Measurements from ENCODE around the gene FABP7.
A peak's percentile ranks its signal among the peaks of the same experiment; 100 is the strongest.

Gene FABP7

GRCh38 chr6:122788663-122789181 lies 9.2 kb downstream of the FABP7 start:
- Histone ChIP-seq H3K4me1 (ENCODE audit: control insufficient read depth in 2 of 2, insufficient read depth in 1 of 2, low read depth in 1 of 2, low read length in 2 of 2) (peaks cover 8 to 18% of the 10 kb centered on the region in 2 donors), H3K9me3 (replicated peaks in 1 of 2; ENCODE audit: control insufficient read depth in 2 of 2, insufficient read depth in 1 of 2, low read depth in 1 of 2, low read length in 2 of 2) (no peaks in the 10 kb centered on the region), H3K18ac (ENCODE audit: low read length) (peak overlapping the region; percentile 31), H3K4me3 (ENCODE audit: low read length in 2 of 2) (peak overlapping the region; percentile 83 to 88), H2AFZ (ENCODE audit: low read length) (peak overlapping the region; percentile 94), H3K79me1 (ENCODE audit: low read depth, low read length) (no peaks in the 10 kb centered on the region), H4K91ac (ENCODE audit: low read depth, low read length, poor library complexity) (peak overlapping the region; percentile 59), H3K36me3 (replicated peaks in 1 of 2; ENCODE audit: control insufficient read depth in 2 of 2, insufficient read depth in 2 of 2, low read length in 2 of 2) (no peaks in the 10 kb centered on the region), H3K23ac (ENCODE audit: low read depth, low read length, poor library complexity) (peak overlapping the region; percentile 92), H2BK12ac (ENCODE audit: low read length) (peak overlapping the region; percentile 95), H3K27ac (replicated peaks; ENCODE audit: low read length) (peak overlapping the region; percentile 57), H2BK120ac (ENCODE audit: low read depth, low read length) (no peak overlapping the region), H4K8ac (ENCODE audit: low read depth, low read length) (peak overlapping the region; percentile 97), H2AK5ac (ENCODE audit: low read depth, low read length) (no peak overlapping the region), H3K27me3 (ENCODE audit: control insufficient read depth in 3 of 3, insufficient read depth in 3 of 3, low read depth in 1 of 3, low read length in 3 of 3) (no peaks in the 10 kb centered on the region), H3K4me2 (ENCODE audit: insufficient read depth, low read length, poor library complexity, severe bottlenecking) (peak overlapping the region; percentile 89), H3K4ac (ENCODE audit: low read length) (no peak overlapping the region), H2BK15ac (ENCODE audit: low read length) (no peak overlapping the region), H3K9ac (ENCODE audit: low read depth, low read length, poor library complexity) (peak overlapping the region; percentile 87), H3K14ac (ENCODE audit: low read length) (no peak overlapping the region), H2BK5ac (ENCODE audit: low read length) (peak overlapping the region; percentile 93)
- WGBS, 2 donors (ENCODE audit: extremely low coverage in 2 of 2, insufficient read length in 2 of 2, insufficient replicate concordance in 1 of 2) = no CpG with 5 or more reads among the region's 10 CpGs
- DNase-seq (ENCODE audit: low spot score) = no peak

GRCh38 chr6:122789182-122790027 lies 9.9 kb downstream of the FABP7 start, which contains the start of gene SMPDL3A:
Gene SMPDL3A, plus strand, starts transcription at chr6:122789258. Its CDS starts 89 bp downstream, at chr6:122789347.
- H3K4me2 ChIP-seq (ENCODE audit: insufficient read depth, low read length, poor library complexity, severe bottlenecking) = peak within 1 kb of the TSS; percentile 89
- no CpG with 5 or more reads among the region's 71 CpGs for WGBS, 2 donors (ENCODE audit: extremely low coverage in 2 of 2, insufficient read length in 2 of 2, insufficient replicate concordance in 1 of 2)
- H3K14ac ChIP-seq (ENCODE audit: low read length) = peak within 1 kb of the TSS; percentile 51
- no peaks in the 10 kb centered on the region for H3K27me3 ChIP-seq (ENCODE audit: control insufficient read depth in 3 of 3, insufficient read depth in 3 of 3, low read depth in 1 of 3, low read length in 3 of 3)
- no peak within 1 kb of the TSS for H2BK120ac ChIP-seq (ENCODE audit: low read depth, low read length)
- DNase-seq (ENCODE audit: low spot score) = peak; percentile 73
- peak within 1 kb of the TSS; percentile 57 for H3K27ac ChIP-seq (replicated peaks; ENCODE audit: low read length)
- peak within 1 kb of the TSS; percentile 94 for H2AFZ ChIP-seq (ENCODE audit: low read length)
- peak within 1 kb of the TSS; percentile 83 to 88 for H3K4me3 ChIP-seq (ENCODE audit: low read length in 2 of 2)
- H2BK15ac ChIP-seq (ENCODE audit: low read length) = peak within 1 kb of the TSS; percentile 84
- peak within 1 kb of the TSS; percentile 95 for H2BK12ac ChIP-seq (ENCODE audit: low read length)
- no peaks in the 10 kb centered on the region for H3K79me1 ChIP-seq (ENCODE audit: low read depth, low read length)
- H3K9ac ChIP-seq (ENCODE audit: low read depth, low read length, poor library complexity) = peak within 1 kb of the TSS; percentile 87
- peaks cover 8 to 18% of the 10 kb centered on the region in 2 donors for H3K4me1 ChIP-seq (ENCODE audit: control insufficient read depth in 2 of 2, insufficient read depth in 1 of 2, low read depth in 1 of 2, low read length in 2 of 2)
- H2BK5ac ChIP-seq (ENCODE audit: low read length) = peak within 1 kb of the TSS; percentile 93
- H3K4ac ChIP-seq (ENCODE audit: low read length) = no peak within 1 kb of the TSS
- H4K91ac ChIP-seq (ENCODE audit: low read depth, low read length, poor library complexity) = peak within 1 kb of the TSS; percentile 59
- peak within 1 kb of the TSS; percentile 92 for H3K23ac ChIP-seq (ENCODE audit: low read depth, low read length, poor library complexity)
- peak within 1 kb of the TSS; percentile 31 for H3K18ac ChIP-seq (ENCODE audit: low read length)
- H3K9me3 ChIP-seq (replicated peaks in 1 of 2; ENCODE audit: control insufficient read depth in 2 of 2, insufficient read depth in 1 of 2, low read depth in 1 of 2, low read length in 2 of 2) = no peaks in the 10 kb centered on the region
- H4K8ac ChIP-seq (ENCODE audit: low read depth, low read length) = peak within 1 kb of the TSS; percentile 97
- no peaks in the 10 kb centered on the region for H3K36me3 ChIP-seq (replicated peaks in 1 of 2; ENCODE audit: control insufficient read depth in 2 of 2, insufficient read depth in 2 of 2, low read length in 2 of 2)
- no peak within 1 kb of the TSS for H2AK5ac ChIP-seq (ENCODE audit: low read depth, low read length)

GRCh38 chr6:122790028-122790422 lies 10.5 kb downstream of the FABP7 start:
- peak overlapping the region; percentile 57 for H3K27ac ChIP-seq (replicated peaks; ENCODE audit: low read length)
- peak overlapping the region; percentile 89 for H3K4me2 ChIP-seq (ENCODE audit: insufficient read depth, low read length, poor library complexity, severe bottlenecking)
- H3K18ac ChIP-seq (ENCODE audit: low read length) = peak overlapping the region; percentile 31
- peaks cover 8 to 18% of the 10 kb centered on the region in 2 donors for H3K4me1 ChIP-seq (ENCODE audit: control insufficient read depth in 2 of 2, insufficient read depth in 1 of 2, low read depth in 1 of 2, low read length in 2 of 2)
- no peak overlapping the region for H4K91ac ChIP-seq (ENCODE audit: low read depth, low read length, poor library complexity)
- WGBS, 2 donors (ENCODE audit: extremely low coverage in 2 of 2, insufficient read length in 2 of 2, insufficient replicate concordance in 1 of 2) = no CpG with 5 or more reads among the region's 14 CpGs
- peak overlapping the region; percentile 25 for H2BK15ac ChIP-seq (ENCODE audit: low read length)
- H2AK5ac ChIP-seq (ENCODE audit: low read depth, low read length) = no peak overlapping the region
- H3K9me3 ChIP-seq (replicated peaks in 1 of 2; ENCODE audit: control insufficient read depth in 2 of 2, insufficient read depth in 1 of 2, low read depth in 1 of 2, low read length in 2 of 2) = no peaks in the 10 kb centered on the region
- no peak overlapping the region for H3K4ac ChIP-seq (ENCODE audit: low read length)
- H2BK120ac ChIP-seq (ENCODE audit: low read depth, low read length) = no peak overlapping the region
- peak overlapping the region; percentile 26 for H3K9ac ChIP-seq (ENCODE audit: low read depth, low read length, poor library complexity)
- H3K23ac ChIP-seq (ENCODE audit: low read depth, low read length, poor library complexity) = no peak overlapping the region
- no peak overlapping the region for H4K8ac ChIP-seq (ENCODE audit: low read depth, low read length)
- no peaks in the 10 kb centered on the region for H3K27me3 ChIP-seq (ENCODE audit: control insufficient read depth in 3 of 3, insufficient read depth in 3 of 3, low read depth in 1 of 3, low read length in 3 of 3)
- peak overlapping the region; percentile 94 for H2AFZ ChIP-seq (ENCODE audit: low read length)
- H2BK5ac ChIP-seq (ENCODE audit: low read length) = peak overlapping the region; percentile 93
- no peak overlapping the region for H2BK12ac ChIP-seq (ENCODE audit: low read length)
- no peak overlapping the region for H3K14ac ChIP-seq (ENCODE audit: low read length)
- H3K4me3 ChIP-seq (ENCODE audit: low read length in 2 of 2) = peak overlapping the region; percentile 83 to 88
- DNase-seq (ENCODE audit: low spot score) = no peak
- H3K79me1 ChIP-seq (ENCODE audit: low read depth, low read length) = no peaks in the 10 kb centered on the region
- no peaks in the 10 kb centered on the region for H3K36me3 ChIP-seq (replicated peaks in 1 of 2; ENCODE audit: control insufficient read depth in 2 of 2, insufficient read depth in 2 of 2, low read length in 2 of 2)

All from neuronal stem cell (in vitro differentiated cells).